Muscle layer of duodenum (tissue), 2 donors: Measurements from ENCODE around the gene HBD.
"Not testable (repeated sequence)": the region's sequence is repeated elsewhere in the genome, so short reads cannot be mapped to it uniquely, and the experiment has no call there.

Experiments used
- H3K27ac ChIP-seq: one replicate; pipeline ENCODE4 v1.7.0; 2013; ENCODE audit warnings: mild to moderate bottlenecking, low read length
- H3K27me3 ChIP-seq: one replicate; pipeline ENCODE4 v1.7.0; 2013; ENCODE audit warnings: low read depth, mild to moderate bottlenecking, control low read depth, low read length
- H3K36me3 ChIP-seq, 2 donors: one replicate each; pipeline ENCODE4 v1.7.0; 2013; ENCODE audit warnings: low read length in 2 of 2, control low read depth in 1 of 2, mild to moderate bottlenecking in 1 of 2; ENCODE audit not compliant: insufficient read depth in 2 of 2, control insufficient read depth in 1 of 2
- H3K4me1 ChIP-seq, 2 donors: one replicate each; pipeline ENCODE4 v1.7.0; 2013; ENCODE audit warnings: low read length in 2 of 2, mild to moderate bottlenecking in 2 of 2, control low read depth in 1 of 2, moderate library complexity in 1 of 2; ENCODE audit not compliant: insufficient read depth in 2 of 2, control insufficient read depth in 1 of 2
- H3K4me3 ChIP-seq, 2 donors: one replicate each; pipeline ENCODE4 v1.7.0; 2013; ENCODE audit warnings: low read length in 2 of 2, low read depth in 1 of 2, mild to moderate bottlenecking in 1 of 2
- H3K9me3 ChIP-seq, 2 donors: one replicate each; pipeline ENCODE4 v1.7.0; 2013; ENCODE audit warnings: low read length in 2 of 2, control low read depth in 1 of 2, mild to moderate bottlenecking in 1 of 2; ENCODE audit not compliant: control insufficient read depth in 1 of 2
- donor health status: healthy.

The HBD gene

GRCh38 chr11:5252192-5252918 lies 18.1 kb upstream of the HBD start:
- Histone ChIP-seq H3K27ac (no peak overlapping the region), H3K36me3 (no peaks in the 10 kb centered on the region), H3K4me1 (no peaks in the 10 kb centered on the region), H3K27me3 (no peaks in the 10 kb centered on the region), H3K9me3 (no peaks in the 10 kb centered on the region), H3K4me3 (no peak overlapping the region)

DNA sequence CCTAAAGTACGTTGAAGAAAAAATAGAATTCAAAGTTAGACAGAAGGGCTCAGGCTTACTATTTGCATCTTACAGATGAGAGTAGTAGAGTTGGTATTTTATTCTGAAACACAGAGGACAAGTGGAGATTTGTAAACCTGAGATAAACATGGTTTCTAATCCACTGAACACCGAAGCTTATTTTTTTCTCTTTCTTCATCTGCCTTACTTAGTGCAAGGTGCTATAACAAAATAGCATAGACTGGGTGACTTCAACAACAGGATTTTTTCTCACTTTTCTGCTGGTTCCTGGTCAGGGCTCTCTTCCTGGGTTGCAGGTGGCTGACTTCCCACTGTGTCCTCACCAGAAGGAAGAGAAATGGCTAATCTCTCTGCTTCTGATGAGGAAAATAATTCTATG lies 17.5 kb upstream of the HBD start:
- Histone ChIP-seq H3K27me3 (no peaks in the 10 kb centered on the region), H3K4me3 (no peak overlapping the region), H3K36me3 (no peaks in the 10 kb centered on the region), H3K27ac (no peak overlapping the region), H3K4me1 (no peaks in the 10 kb centered on the region), H3K9me3 (no peaks in the 10 kb centered on the region)

GRCh38 chr11:5250543-5251204 lies 16.4 kb upstream of the HBD start:
- no peaks in the 10 kb centered on the region for H3K36me3 ChIP-seq
- no peaks in the 10 kb centered on the region for H3K4me1 ChIP-seq
- H3K4me3 ChIP-seq = no peak overlapping the region
- no peak overlapping the region for H3K27ac ChIP-seq
- H3K27me3 ChIP-seq = no peaks in the 10 kb centered on the region
- H3K9me3 ChIP-seq = no peaks in the 10 kb centered on the region

DNA sequence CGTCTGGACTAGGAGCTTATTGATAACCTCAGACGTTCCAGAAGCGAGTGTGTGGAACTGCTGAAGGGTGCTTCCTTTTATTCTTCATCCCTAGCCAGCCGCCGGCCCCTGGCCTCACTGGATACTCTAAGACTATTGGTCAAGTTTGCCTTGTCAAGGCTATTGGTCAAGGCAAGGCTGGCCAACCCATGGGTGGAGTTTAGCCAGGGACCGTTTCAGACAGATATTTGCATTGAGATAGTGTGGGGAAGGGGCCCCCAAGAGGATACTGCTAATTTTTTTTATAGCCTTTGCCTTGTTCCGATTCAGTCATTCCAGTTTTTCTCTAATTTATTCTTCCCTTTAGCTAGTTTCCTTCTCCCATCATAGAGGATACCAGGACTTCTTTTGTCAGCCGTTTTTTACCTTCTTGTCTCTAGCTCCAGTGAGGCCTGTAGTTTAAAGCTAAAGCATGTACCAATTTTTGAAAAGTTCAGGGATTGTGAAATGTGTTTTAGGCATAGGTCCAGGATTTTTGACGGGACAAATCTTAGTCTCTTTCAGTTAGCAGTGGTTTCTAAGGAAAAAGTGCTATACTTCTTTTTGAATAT lies 15.6 kb upstream of the HBD start, which contains the start of gene HBG1:
TSS of gene HBG1 (minus strand) at position 51 of the 590 bp plus-strand sequence. CDS start 53 bp downstream, outside the sequence.
- not testable (repeated sequence) for H3K36me3 ChIP-seq, H3K4me1 ChIP-seq, H3K4me3 ChIP-seq, H3K9me3 ChIP-seq, H3K27me3 ChIP-seq, H3K27ac ChIP-seq

DNA sequence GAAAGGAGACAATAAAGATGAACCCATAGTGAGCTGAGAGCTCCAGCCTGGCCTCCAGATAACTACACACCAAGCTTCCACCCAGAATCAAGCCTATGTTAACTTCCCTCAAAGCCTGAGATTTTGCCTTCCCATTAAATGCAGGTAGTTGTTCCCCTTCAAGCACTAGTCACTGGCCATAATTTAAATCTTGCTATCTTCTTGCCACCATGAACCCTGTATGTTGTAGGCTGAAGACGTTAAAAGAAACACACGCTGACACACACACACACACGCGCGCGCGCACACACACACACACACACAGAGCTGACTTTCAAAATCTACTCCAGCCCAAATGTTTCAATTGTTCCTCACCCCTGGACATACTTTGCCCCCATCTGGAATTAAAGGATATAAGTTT lies 14.2 kb upstream of the HBD start:
- H3K9me3 ChIP-seq, H3K36me3 ChIP-seq, H3K4me3 ChIP-seq, H3K4me1 ChIP-seq, H3K27me3 ChIP-seq, H3K27ac ChIP-seq: not testable (repeated sequence)

- H3K9me3 ChIP-seq = no peaks in the 10 kb centered on the region
- H3K4me1 ChIP-seq = no peaks in the 10 kb centered on the region
- no peaks in the 10 kb centered on the region for H3K36me3 ChIP-seq
- H3K27ac ChIP-seq = no peak overlapping the region
- H3K4me3 ChIP-seq = no peak overlapping the region
- H3K27me3 ChIP-seq = no peaks in the 10 kb centered on the region
Observed at GRCh38 chr11:5247472-5248192, 13.3 kb upstream of the HBD start.

DNA sequence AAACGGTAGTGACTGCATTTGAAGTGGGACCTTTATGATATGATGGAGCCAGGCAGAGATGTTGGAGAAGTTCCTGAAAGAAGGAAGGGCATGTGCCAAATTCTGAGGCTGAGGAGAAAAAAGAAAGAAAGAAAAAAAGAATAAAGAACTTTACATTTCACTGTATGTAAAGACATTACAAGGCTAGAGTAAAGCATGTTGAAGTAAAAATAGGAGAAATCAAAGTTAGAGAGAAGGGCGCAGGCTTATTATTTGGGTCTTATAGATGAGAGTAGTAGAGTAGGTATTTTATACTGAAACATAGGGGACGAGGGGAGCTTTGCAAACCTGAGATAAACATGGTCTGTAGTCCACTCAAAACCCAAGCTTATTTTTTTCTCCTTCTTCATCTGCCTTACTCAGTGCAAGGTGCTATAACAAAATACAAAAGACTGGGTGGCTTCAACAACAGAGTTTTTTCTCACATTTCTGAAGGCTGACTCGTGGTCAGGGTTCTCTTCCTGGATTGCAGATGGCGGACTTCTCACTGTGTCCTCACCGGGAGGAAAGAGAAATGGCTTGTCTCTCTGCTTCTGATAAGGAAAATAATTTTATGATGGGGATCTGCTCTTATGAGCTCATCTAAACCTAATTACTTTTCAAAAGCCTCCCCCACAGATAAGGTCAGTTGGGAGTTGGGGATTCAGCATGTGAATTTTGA lies 12.6 kb upstream of the HBD start:
- Histone ChIP-seq H3K27ac (no peak overlapping the region), H3K27me3 (no peaks in the 10 kb centered on the region), H3K36me3 (no peaks in the 10 kb centered on the region), H3K4me3 (no peak overlapping the region), H3K9me3 (no peaks in the 10 kb centered on the region), H3K4me1 (no peaks in the 10 kb centered on the region)

DNA sequence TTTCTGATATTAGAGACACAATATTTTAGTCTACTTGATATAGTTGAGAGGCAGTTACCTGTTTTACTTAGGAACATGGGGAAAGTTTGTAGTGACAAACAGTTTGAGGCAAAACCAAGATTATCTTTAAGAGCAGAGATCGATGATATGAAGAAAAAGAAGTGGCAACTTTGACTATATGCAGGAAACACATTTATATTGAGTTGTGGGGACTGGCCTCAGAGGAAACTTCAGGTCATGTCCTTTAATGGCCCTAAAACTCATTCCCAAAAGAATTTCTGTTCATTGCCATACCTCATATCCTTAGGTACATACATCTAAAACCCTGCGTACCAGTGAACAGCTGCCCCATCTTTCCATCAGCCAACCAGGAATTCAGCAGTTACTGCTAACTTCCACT lies 10.9 kb upstream of the HBD start:
- Histone ChIP-seq H3K4me1 (no peaks in the 10 kb centered on the region), H3K9me3 (no peaks in the 10 kb centered on the region), H3K27ac (no peak overlapping the region), H3K36me3 (no peaks in the 10 kb centered on the region), H3K27me3 (no peaks in the 10 kb centered on the region), H3K4me3 (no peak overlapping the region)

DNA sequence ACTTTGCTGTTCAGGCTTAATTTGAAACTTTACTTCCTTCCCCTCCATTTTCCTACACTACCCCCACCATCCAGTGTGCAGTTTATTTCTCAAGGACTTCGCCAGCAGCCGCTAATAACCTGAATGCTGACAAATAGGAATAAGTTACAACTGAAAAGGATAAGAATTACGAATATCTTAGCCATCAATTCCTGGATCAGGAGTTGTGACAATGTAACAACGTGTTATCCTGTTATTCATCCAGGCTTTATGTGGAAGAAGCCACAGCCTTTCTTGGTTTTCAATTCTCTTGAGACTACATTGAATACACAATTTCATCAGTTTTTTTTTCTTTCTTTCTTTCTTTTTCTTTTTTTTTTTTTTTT lies 9.5 kb upstream of the HBD start:
- no peaks in the 10 kb centered on the region for H3K9me3 ChIP-seq
- no peak overlapping the region for H3K27ac ChIP-seq
- H3K4me3 ChIP-seq = no peak overlapping the region
- no peaks in the 10 kb centered on the region for H3K4me1 ChIP-seq
- H3K36me3 ChIP-seq = no peaks in the 10 kb centered on the region
- H3K27me3 ChIP-seq = no peaks in the 10 kb centered on the region

DNA sequence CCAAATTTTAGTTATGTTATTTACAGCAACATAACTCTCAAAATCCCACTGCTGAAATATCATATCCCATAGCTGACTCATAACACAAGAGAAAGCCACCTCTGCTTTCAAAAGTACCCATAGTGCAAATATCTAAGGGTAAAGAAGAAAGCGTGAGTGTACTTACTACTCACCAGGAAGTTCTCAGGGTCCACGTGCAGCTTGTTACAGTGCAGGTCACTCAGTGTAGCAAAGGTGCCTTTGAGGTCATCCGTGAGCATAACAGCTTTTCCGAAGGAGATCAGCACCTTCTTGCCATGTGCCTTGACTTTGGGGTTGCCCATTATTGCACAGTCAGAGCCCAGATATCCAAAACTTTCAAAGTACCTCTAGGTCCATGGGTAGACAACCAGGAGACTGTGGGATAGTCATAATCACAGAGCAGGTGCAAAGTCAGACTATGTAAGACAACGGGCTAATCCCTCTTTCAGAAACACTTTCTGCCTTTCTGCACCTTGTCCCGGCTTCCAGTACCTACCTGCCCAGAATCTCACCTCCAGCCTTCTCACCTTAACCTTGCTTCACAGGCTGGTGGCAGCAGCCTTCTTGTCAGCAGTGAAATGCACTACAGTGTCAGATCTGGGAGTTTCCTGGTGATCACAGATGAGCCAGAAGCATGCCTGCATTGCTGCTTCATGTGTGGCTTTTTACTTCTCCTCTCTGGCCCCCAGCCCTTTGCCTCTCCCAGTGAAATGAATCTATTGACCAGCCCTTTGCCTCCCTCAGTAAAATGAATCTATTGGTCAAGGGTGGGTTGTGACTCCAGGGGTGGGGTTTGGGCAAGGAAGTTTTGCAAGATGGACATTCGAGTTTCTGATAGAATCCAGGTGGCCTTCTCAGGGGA lies 8.9 kb upstream of the HBD start:
- Histone ChIP-seq H3K27ac (no peak overlapping the region), H3K36me3 (no peaks in the 10 kb centered on the region), H3K9me3 (no peaks in the 10 kb centered on the region), H3K4me3 (no peak overlapping the region), H3K27me3 (no peaks in the 10 kb centered on the region), H3K4me1 (no peaks in the 10 kb centered on the region)
